Measurements from ENCODE around the gene IKZF2. TPM values are rescaled to one million over a fixed set of nuclear protein-coding genes. Genes with fewer than 3 reads are reported as not detected.
A peak's percentile ranks its signal among the peaks of the same experiment; 100 is the strongest.

Gene IKZF2
- total RNA-seq, 2 experiments from 2014 or later, result 18.7 to 20.6 TPM

DNA sequence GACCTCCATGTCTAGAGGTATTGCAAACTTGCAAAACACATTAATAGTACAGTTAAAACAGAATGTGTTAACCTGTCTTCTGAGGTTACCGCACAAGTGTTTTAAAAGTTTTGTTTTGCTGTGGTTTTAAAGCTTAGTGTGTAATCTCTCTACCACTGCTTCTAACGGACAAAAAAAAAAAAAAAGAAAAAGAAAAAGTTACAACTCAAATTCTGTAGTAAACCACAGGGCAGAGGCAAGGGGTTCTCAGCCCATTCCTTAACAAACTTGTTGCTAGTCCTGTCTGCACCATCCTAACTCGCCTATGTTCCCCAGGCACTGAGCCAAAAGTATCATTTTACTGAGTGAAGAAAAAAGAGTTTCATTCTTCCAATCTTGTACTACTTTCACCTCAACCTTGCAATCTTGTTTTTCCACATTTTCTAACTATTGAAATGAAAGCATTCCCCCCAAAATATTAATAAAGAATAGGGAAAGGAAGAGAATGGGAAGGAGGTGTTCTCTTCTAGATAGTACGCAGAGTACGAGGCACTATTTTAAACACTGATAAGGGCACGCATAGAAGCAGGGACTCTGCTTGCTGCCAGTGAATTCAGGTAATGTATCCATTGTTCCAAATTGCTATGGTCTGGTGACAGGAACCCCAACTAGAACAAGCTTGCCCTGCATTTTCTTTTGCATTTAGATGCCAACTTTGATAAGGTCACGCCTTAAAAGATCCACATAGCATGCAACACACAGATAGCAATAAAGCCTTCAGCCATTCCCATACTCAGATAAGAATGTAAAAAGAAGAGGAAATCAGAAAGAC, 47.1 kb downstream of the IKZF2 start:
- peaks cover 16% of the 10 kb centered on the region for H3K36me3 Mint-ChIP-seq

DNA sequence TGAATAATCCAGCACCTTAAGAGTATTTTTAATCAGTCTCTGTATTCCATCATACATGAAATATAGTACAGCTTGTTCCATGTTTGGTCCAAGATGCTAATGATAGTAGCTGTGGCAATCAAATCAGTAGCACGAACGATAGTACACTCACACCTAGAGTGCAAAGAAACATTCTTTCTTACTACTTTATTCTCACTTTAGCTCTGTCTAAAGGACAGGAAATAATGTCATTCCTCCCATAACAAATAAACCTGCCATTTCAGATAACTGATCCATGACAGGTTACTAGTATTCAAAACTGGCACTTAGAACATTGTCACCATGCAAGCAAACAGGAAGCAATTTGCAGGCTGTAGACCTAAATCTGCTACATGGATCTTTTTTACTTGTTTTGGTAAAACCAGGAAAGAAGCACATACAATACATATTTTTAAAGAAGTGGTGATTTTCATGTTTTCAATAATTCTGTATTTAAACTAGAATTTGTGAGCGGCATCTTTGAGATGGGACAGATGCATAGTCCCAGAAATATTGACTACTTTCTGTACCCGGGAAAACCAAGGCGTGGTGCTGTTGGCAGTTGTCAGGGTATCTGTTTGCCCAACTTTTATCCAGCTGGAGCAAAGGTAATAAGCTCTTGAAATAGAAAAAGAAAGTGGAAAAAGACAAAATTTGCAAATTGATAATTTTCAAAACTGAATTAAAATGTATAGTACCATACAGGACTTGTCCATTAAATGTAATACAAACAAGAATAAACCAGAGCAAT, 49.5 kb downstream of the IKZF2 start:
- H3K36me3 Mint-ChIP-seq, result peaks cover 12% of the 10 kb centered on the region
- DNase-seq (no peak), ATAC-seq (ENCODE audit: low read depth) (peak; percentile 46)
- peaks cover 9% of the 10 kb centered on the region for H3K27me3 Mint-ChIP-seq
- H3K9me3 Mint-ChIP-seq, result no peaks in the 10 kb centered on the region
- H3K27ac Mint-ChIP-seq, result peak overlapping the region; percentile 64
- POLR2A ChIA-PET, result no interaction called here
- H3K4me3 Mint-ChIP-seq, result peak overlapping the region; percentile 44
- peaks cover 33% of the 10 kb centered on the region for H3K4me1 Mint-ChIP-seq

More for the DNA sequence above, 47.1 kb downstream of the IKZF2 start:
- ATAC-seq (ENCODE audit: low read depth), result peak; percentile 55
- peak overlapping the region; percentile 72 for H3K27ac Mint-ChIP-seq
- peaks cover 7% of the 10 kb centered on the region for H3K27me3 Mint-ChIP-seq
- peaks cover 35% of the 10 kb centered on the region for H3K4me1 Mint-ChIP-seq
- no peak for DNase-seq
- H3K4me3 Mint-ChIP-seq, result peak overlapping the region; percentile 74
- POLR2A ChIA-PET, result interaction anchor here (1.0 to 2.3 kb wide), 3 partner anchors 14 to 43 kb away, joined by 3 to 8 read pairs (median 4); no protein-coding TSS in a partner anchor
- H3K9me3 Mint-ChIP-seq, result no peaks in the 10 kb centered on the region

DNA sequence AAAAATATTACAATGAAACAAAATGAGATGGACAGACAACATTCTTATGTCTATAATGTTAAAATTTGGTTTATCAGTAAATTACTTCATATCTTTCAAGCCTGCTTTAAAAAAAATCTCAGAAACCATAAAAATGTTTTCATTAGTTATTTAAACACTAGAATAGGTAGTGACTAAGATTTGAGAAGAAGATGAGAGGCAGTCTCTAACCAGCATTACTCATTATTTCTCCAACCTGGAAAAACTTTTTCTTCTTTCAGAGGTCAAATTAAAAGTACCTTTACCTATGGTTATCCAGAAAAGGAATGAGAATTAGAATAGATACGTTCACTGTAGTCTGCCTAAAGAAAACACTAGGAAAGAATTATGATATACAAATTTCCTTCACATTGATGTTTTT, 50.3 kb downstream of the IKZF2 start:
- Mint-ChIP-seq H3K27ac (no peak overlapping the region), H3K4me3 (no peak overlapping the region), H3K4me1 (peaks cover 33% of the 10 kb centered on the region), H3K27me3 (peaks cover 9% of the 10 kb centered on the region), H3K36me3 (peaks cover 10% of the 10 kb centered on the region), H3K9me3 (no peaks in the 10 kb centered on the region)
- no peak for DNase-seq
- ATAC-seq (ENCODE audit: low read depth), result no peak
- POLR2A ChIA-PET, result no interaction called here

DNA sequence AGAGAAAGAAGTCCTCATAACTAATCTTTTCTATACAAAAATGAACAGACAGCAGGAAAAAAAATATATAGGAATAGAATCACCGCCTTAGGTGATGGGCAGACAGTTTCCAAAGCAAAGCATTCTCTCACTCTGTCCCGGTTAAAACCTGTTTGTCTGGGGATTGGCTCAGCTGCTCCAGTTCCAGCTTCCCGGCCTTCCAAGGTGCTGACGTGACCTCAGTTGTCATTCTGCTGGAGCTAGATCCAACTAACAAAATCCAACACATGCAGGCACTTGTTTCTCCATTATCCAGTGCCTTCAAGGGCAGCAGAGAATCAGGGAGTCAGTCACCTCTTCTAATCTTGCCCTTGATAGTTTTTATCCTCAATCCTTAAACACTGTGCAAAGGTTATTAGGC, 52.8 kb downstream of the IKZF2 start:
- Mint-ChIP-seq H3K27ac (no peak overlapping the region), H3K4me1 (peaks cover 23% of the 10 kb centered on the region), H3K27me3 (peaks cover 9% of the 10 kb centered on the region), H3K9me3 (no peaks in the 10 kb centered on the region), H3K4me3 (no peak overlapping the region), H3K36me3 (peaks cover 11% of the 10 kb centered on the region)
- ATAC-seq (ENCODE audit: low read depth) (no peak), DNase-seq (no peak)
- POLR2A ChIA-PET, result no interaction called here

DNA sequence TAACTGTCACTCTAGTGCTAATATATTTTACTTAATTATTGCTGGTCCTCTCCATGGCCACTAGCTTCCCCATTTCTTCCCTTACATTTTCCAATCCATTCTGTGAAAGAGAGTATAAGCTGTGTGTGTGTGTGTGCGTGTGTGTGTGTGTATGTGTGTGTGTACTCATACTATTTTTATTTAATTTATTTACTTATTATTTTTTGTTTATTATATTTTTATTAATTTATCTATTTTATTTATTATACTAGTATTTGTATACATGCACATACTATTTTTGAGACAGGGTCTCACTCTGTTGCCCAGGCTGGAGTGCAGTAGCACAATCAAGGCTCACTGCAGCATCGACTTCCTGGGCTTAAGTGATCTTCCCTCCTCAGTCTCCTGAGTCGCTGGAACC, 59.6 kb downstream of the IKZF2 start:
- Mint-ChIP-seq H3K36me3 (peaks cover 11% of the 10 kb centered on the region), H3K4me1 (peaks cover 5% of the 10 kb centered on the region), H3K27me3 (no peaks in the 10 kb centered on the region), H3K4me3 (no peak overlapping the region), H3K27ac (no peak overlapping the region), H3K9me3 (no peaks in the 10 kb centered on the region)
- DNase-seq (no peak), ATAC-seq (ENCODE audit: low read depth) (no peak)
- POLR2A ChIA-PET, result no interaction called here

DNA sequence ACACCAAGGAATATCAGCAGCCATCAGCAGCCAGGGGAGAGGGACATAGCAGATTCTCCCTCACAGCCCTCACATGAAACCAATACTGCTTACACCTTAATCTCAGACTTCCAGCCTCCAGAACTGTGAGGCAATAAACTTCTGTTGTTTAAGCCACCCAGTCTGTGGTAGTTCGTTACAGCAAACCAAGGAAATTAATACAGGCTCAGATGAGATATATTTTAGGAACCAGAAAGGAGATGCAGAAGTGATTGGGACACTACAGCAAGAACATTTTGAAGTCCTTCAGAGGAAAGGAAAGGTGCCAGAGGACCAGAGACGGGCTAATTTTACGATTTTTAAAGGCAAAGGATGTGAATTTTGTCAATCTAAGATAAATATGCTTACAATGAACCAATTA, 60.6 kb downstream of the IKZF2 start:
- H3K27me3 Mint-ChIP-seq, result peaks cover 1% of the 10 kb centered on the region
- ATAC-seq (ENCODE audit: low read depth), result no peak
- POLR2A ChIA-PET, result no interaction called here

DNA sequence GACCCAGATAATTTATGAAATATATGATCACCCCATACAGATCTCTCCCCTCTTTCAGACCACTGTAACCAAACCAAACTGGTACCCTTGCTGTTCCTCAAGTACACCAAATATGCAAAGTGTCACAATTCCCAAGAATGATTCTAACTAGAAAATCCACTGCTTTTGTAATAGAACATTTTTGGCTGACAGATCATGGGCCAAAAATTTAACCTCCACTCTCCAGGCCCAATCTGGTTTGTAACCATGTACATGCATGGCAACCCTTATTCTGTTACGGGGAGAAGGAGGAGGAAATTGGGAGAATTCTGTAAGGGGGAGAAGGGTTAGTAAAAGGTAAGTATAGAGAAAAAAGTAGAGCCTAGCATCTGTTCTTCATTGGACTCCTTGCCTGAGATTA, 62.0 kb downstream of the IKZF2 start:
- H3K27ac Mint-ChIP-seq, result no peak overlapping the region
- POLR2A ChIA-PET, result no interaction called here
- peaks cover 12% of the 10 kb centered on the region for H3K36me3 Mint-ChIP-seq
- DNase-seq (no peak), ATAC-seq (ENCODE audit: low read depth) (no peak)
- H3K9me3 Mint-ChIP-seq, result no peaks in the 10 kb centered on the region
- H3K27me3 Mint-ChIP-seq, result peaks cover 3% of the 10 kb centered on the region
- H3K4me1 Mint-ChIP-seq, result peaks cover 5% of the 10 kb centered on the region
- H3K4me3 Mint-ChIP-seq, result no peak overlapping the region

More for the DNA sequence above, 60.6 kb downstream of the IKZF2 start:
- Mint-ChIP-seq H3K4me3 (no peak overlapping the region), H3K36me3 (peaks cover 11% of the 10 kb centered on the region), H3K27ac (no peak overlapping the region), H3K9me3 (no peaks in the 10 kb centered on the region), H3K4me1 (peaks cover 5% of the 10 kb centered on the region)
- DNase-seq, result no peak

DNA sequence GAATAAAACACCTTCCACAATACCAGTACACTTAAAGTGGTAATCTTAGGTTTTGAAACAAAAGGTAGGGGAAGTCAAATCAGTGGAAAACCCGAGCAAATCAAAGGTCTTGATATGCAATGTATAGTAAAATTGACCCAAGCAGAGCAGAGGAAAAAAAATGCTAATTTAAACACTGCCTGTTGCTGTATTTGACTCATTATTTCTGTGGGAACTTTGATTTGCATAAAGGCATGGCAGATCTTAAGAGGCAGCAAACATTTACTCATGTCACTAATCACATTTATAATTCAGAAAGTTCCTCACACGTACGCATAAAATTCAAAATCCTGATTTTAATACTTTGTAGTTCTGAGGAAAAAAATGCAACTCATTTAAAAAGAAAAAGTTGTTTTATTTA, 64.4 kb downstream of the IKZF2 start:
- ATAC-seq (ENCODE audit: low read depth), result no peak
- Mint-ChIP-seq H3K9me3 (no peaks in the 10 kb centered on the region), H3K36me3 (peaks cover 8% of the 10 kb centered on the region), H3K27ac (no peak overlapping the region), H3K27me3 (peaks cover 6% of the 10 kb centered on the region), H3K4me1 (peaks cover 1% of the 10 kb centered on the region), H3K4me3 (no peak overlapping the region)
- POLR2A ChIA-PET, result no interaction called here
- no peak for DNase-seq

DNA sequence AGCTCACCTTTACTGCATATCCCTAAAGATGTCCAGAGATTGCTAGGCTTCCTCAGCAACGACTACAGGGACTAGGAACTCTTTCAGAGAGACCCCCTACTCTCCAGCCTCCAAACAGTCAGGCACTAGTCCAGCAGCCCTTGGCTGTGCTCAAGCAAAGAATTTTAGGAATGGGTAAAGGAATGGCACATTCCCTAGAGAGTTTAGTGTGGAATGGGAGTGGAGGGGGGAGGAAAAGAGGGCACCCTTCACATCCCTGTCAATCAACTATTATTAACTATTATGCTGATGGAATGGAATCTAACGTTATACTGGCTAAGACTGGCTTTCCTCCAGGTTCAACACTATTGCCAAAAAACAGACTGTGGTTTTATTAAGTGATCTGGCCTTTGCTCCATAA, 64.8 kb downstream of the IKZF2 start:
- no peaks in the 10 kb centered on the region for H3K9me3 Mint-ChIP-seq
- peaks cover 8% of the 10 kb centered on the region for H3K36me3 Mint-ChIP-seq
- DNase-seq (no peak), ATAC-seq (ENCODE audit: low read depth) (no peak)
- H3K4me1 Mint-ChIP-seq, result peaks cover 1% of the 10 kb centered on the region
- H3K4me3 Mint-ChIP-seq, result no peak overlapping the region
- H3K27me3 Mint-ChIP-seq, result peaks cover 6% of the 10 kb centered on the region
- POLR2A ChIA-PET, result no interaction called here
- H3K27ac Mint-ChIP-seq, result no peak overlapping the region

DNA sequence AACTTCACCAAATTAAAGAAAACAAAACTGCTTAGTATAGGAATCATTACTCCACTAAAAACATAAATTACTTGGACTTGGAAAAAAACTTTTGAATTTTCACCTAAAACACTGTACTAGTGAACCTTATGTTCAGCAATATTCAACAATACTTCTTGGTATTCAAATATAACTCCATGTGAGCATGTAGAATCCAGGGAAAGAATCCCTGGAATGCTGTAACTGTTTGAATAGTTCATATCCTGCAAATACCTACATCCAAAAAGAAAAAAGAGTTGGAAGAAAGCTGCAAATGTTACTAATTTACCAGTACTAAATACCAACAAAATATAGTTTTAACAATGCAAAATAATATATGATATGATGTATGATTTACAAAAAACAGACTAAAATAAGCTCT, 65.4 kb downstream of the IKZF2 start:
- Mint-ChIP-seq H3K27ac (no peak overlapping the region), H3K27me3 (peaks cover 6% of the 10 kb centered on the region), H3K36me3 (peaks cover 10% of the 10 kb centered on the region), H3K4me1 (peaks cover 1% of the 10 kb centered on the region), H3K9me3 (no peaks in the 10 kb centered on the region), H3K4me3 (no peak overlapping the region)
- POLR2A ChIA-PET, result no interaction called here
- ATAC-seq (ENCODE audit: low read depth) (no peak), DNase-seq (no peak)

DNA sequence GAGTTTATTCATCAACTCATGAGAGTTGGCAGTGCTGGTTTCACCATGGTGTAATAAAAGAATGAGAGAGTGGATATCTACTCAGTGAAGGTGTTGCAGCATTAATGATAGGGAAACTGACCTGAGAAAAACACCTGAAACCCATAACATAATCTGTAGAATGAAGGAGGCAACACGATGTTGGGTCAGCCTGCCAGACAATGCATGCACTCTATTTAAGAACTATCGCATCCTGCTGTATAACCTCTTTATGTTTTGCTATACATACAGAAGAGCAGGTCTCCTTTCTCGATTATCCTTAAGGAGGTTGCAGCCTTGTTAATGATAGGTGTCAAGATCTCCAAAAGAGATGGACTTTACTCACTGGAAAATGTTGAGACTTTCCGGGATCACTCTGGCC, 65.9 kb downstream of the IKZF2 start:
- Mint-ChIP-seq H3K4me3 (no peak overlapping the region), H3K9me3 (no peaks in the 10 kb centered on the region), H3K4me1 (no peaks in the 10 kb centered on the region), H3K27me3 (peaks cover 6% of the 10 kb centered on the region), H3K36me3 (peaks cover 10% of the 10 kb centered on the region), H3K27ac (no peak overlapping the region)
- no peak for ATAC-seq (ENCODE audit: low read depth)
- no peak for DNase-seq
- POLR2A ChIA-PET, result no interaction called here

DNA sequence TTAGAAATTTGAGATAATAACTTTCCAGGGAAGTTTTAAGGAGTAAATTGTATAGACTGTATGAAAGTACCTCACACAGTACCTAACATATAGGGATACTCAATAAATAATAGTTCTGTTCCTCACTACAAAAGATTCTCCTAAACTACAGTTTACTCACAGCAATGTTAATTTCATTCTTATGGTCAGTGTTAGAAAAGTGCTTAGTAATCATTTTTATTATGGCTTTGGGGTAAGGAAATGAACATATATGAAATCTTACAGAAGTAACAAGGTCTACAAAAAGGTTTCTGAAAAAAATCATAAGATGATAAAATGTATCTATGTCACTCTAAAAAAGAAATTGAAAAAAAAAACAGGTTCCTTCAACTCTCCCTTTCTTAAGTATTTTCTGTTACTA, 67.2 kb downstream of the IKZF2 start:
- DNase-seq (no peak), ATAC-seq (ENCODE audit: low read depth) (no peak)
- POLR2A ChIA-PET, result no interaction called here
- no peak overlapping the region for H3K4me3 Mint-ChIP-seq
- H3K27me3 Mint-ChIP-seq, result peaks cover 6% of the 10 kb centered on the region
- H3K9me3 Mint-ChIP-seq, result no peaks in the 10 kb centered on the region
- peaks cover 12% of the 10 kb centered on the region for H3K36me3 Mint-ChIP-seq
- no peak overlapping the region for H3K27ac Mint-ChIP-seq
- H3K4me1 Mint-ChIP-seq, result peaks cover 3% of the 10 kb centered on the region

DNA sequence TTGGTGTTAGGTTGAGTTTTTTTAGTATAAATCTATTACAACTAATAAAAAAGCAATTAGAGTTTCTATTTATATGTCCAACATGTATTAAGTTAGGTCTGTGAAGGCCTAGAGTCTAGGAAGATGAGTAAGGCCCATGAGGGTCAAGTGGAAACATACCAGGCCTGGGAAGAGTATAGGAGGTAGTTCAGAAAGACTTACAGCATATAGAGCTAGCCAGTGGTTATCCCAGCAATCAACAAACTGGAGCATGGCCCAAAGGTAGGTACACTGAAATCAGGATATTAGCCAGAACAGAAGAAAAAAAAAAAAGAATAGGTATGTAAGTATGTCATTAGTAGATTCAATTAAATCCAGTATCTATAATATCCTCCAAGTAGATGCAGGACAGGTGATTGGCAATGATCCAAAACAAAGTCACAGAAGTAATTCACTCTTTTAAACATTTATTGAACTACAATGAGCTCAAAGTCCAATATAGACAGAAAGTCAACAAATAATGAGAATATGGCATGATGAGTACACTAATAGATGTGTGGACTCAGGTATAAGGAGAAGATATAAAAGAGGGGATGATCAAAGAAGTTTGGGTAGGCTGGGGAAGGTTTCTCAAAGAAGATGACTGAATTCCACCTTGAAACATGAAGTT, 70.3 kb downstream of the IKZF2 start:
- DNase-seq (no peak), ATAC-seq (ENCODE audit: low read depth) (no peak)
- H3K27ac Mint-ChIP-seq, result no peak overlapping the region
- peaks cover 10% of the 10 kb centered on the region for H3K4me1 Mint-ChIP-seq
- H3K9me3 Mint-ChIP-seq, result peaks cover 3% of the 10 kb centered on the region
- peaks cover 18% of the 10 kb centered on the region for H3K36me3 Mint-ChIP-seq
- no peak overlapping the region for H3K4me3 Mint-ChIP-seq
- POLR2A ChIA-PET, result no interaction called here
- peaks cover 9% of the 10 kb centered on the region for H3K27me3 Mint-ChIP-seq

All from activated naive CD8-positive, alpha-beta T cell treated with anti-CD3 and anti-CD28 coated beads, Interleukin-2, amount 10 ng/mL, durations not matched to agents 7 days and 5 days (primary cell).